GM12878 (cell line): ENCODE measurements around the gene AKAP1.

Experiments
- CBFB ChIP-seq: IDR thresholded peaks from 2 replicates; pipeline ENCODE4 v1.6.1; 2016; ENCODE audit warnings: antibody characterized with exemption, low read depth
- FOS ChIP-seq: IDR thresholded peaks from 3 replicates; pipeline ENCODE4 v1.6.1; 2011; ENCODE audit warnings: borderline replicate concordance; ENCODE audit not compliant: insufficient read length; ENCODE audit errors: extremely low read depth
- POLR2A ChIP-seq: IDR thresholded peaks from 2 replicates; pipeline ENCODE4 v1.6.1; 2011; ENCODE audit warnings: low read depth, mild to moderate bottlenecking, low read length
- POLR2AphosphoS5 ChIP-seq: IDR thresholded peaks from 2 replicates; pipeline ENCODE4 v1.6.1; 2011; ENCODE audit warnings: mild to moderate bottlenecking, low read length, inconsistent platforms
- RAD21 ChIP-seq: IDR thresholded peaks from 2 replicates; pipeline ENCODE4 v1.6.1; 2011; ENCODE audit warnings: mild to moderate bottlenecking, low read depth, low read length, moderate library complexity; ENCODE audit not compliant: insufficient read depth
- RCOR1 ChIP-seq: conservative IDR thresholded peaks from 2 replicates; pipeline ENCODE4 v1.6.1; 2012; ENCODE audit warnings: low read depth, low read length, improper control_type of control experiment
- RELA ChIP-seq: fragments of 450-650 bp; IDR thresholded peaks from 2 replicates; pipeline ENCODE4 v1.8.0; 2014; ENCODE audit warnings: borderline replicate concordance; ENCODE audit not compliant: partially characterized antibody
- REST ChIP-seq: IDR thresholded peaks from 2 replicates; pipeline ENCODE4 v1.6.1; 2012; ENCODE audit warnings: mild to moderate bottlenecking, low read depth, low read length
- SIX5 ChIP-seq: IDR thresholded peaks from 2 replicates; pipeline ENCODE4 v1.6.1; 2011; ENCODE audit warnings: mild to moderate bottlenecking, low read depth, low read length, moderate library complexity; ENCODE audit not compliant: severe bottlenecking
- TAF1 ChIP-seq: IDR thresholded peaks from 2 replicates; pipeline ENCODE4 v1.6.1; 2011; ENCODE audit warnings: mild to moderate bottlenecking, low read depth, low read length, borderline replicate concordance
- TF ChIP-seq, protein P1 (sequence below), 3 experiments: IDR thresholded peaks in 2 of 3; conservative IDR thresholded peaks in 1 of 3; 2 replicates each; pipeline ENCODE4 v1.5.1; 2011; ENCODE audit warnings: low read depth in 3 of 3, low read length in 3 of 3, mild to moderate bottlenecking in 3 of 3, control low read depth in 2 of 3, moderate library complexity in 2 of 3, inconsistent platforms in 1 of 3, mixed read lengths in 1 of 3; ENCODE audit not compliant: control insufficient read depth in 2 of 3, insufficient read depth in 1 of 3; ENCODE audit errors: extremely low read depth in 1 of 3
- TF ChIP-seq, protein P2 (sequence below): IDR thresholded peaks from 2 replicates; pipeline ENCODE4 v1.6.1; 2012; ENCODE audit warnings: low read length, inconsistent platforms
- TF ChIP-seq, protein P3 (sequence below): IDR thresholded peaks from 2 replicates; pipeline ENCODE4 v1.6.1; 2012; ENCODE audit warnings: low read depth, low read length, improper control_type of control experiment
- TF ChIP-seq, protein P4 (sequence below): fragments of 450-650 bp; IDR thresholded peaks from 2 replicates; pipeline ENCODE4 v1.6.1; 2016; ENCODE audit warnings: mild to moderate bottlenecking

- TF ChIP-seq POLR2AphosphoS5 = no peak
- no peak for TF ChIP-seq REST
- TF ChIP-seq RCOR1 = no peak
- TF ChIP-seq, protein P1, sequence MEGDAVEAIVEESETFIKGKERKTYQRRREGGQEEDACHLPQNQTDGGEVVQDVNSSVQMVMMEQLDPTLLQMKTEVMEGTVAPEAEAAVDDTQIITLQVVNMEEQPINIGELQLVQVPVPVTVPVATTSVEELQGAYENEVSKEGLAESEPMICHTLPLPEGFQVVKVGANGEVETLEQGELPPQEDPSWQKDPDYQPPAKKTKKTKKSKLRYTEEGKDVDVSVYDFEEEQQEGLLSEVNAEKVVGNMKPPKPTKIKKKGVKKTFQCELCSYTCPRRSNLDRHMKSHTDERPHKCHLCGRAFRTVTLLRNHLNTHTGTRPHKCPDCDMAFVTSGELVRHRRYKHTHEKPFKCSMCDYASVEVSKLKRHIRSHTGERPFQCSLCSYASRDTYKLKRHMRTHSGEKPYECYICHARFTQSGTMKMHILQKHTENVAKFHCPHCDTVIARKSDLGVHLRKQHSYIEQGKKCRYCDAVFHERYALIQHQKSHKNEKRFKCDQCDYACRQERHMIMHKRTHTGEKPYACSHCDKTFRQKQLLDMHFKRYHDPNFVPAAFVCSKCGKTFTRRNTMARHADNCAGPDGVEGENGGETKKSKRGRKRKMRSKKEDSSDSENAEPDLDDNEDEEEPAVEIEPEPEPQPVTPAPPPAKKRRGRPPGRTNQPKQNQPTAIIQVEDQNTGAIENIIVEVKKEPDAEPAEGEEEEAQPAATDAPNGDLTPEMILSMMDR (IDR thresholded peaks at IDR 0.05 in 2 of 3, conservative IDR thresholded peaks at IDR 0.05 in 1 of 3; ENCODE audit: control insufficient read depth in 2 of 3, extremely low read depth in 1 of 3, insufficient read depth in 1 of 3, low read depth in 3 of 3, low read length in 3 of 3) = no peak
- TF ChIP-seq RELA = no peak
- TF ChIP-seq, protein P2, sequence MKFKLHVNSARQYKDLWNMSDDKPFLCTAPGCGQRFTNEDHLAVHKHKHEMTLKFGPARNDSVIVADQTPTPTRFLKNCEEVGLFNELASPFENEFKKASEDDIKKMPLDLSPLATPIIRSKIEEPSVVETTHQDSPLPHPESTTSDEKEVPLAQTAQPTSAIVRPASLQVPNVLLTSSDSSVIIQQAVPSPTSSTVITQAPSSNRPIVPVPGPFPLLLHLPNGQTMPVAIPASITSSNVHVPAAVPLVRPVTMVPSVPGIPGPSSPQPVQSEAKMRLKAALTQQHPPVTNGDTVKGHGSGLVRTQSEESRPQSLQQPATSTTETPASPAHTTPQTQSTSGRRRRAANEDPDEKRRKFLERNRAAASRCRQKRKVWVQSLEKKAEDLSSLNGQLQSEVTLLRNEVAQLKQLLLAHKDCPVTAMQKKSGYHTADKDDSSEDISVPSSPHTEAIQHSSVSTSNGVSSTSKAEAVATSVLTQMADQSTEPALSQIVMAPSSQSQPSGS = no peak
- no peak for TF ChIP-seq CBFB
- no peak for TF ChIP-seq RAD21
- TF ChIP-seq POLR2A = no peak
- no peak for TF ChIP-seq TAF1
- TF ChIP-seq FOS = no peak
- no peak for TF ChIP-seq SIX5
- TF ChIP-seq, protein P3, sequence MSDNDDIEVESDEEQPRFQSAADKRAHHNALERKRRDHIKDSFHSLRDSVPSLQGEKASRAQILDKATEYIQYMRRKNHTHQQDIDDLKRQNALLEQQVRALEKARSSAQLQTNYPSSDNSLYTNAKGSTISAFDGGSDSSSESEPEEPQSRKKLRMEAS = no peak
- TF ChIP-seq, protein P4, sequence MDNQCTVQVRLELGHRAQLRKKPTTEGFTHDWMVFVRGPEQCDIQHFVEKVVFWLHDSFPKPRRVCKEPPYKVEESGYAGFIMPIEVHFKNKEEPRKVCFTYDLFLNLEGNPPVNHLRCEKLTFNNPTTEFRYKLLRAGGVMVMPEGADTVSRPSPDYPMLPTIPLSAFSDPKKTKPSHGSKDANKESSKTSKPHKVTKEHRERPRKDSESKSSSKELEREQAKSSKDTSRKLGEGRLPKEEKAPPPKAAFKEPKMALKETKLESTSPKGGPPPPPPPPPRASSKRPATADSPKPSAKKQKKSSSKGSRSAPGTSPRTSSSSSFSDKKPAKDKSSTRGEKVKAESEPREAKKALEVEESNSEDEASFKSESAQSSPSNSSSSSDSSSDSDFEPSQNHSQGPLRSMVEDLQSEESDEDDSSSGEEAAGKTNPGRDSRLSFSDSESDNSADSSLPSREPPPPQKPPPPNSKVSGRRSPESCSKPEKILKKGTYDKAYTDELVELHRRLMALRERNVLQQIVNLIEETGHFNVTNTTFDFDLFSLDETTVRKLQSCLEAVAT = no peak
Measured at GRCh38 chr17:57132663-57133062, 47.6 kb downstream of the AKAP1 start.
